Natural killer cell (primary cell): ENCODE measurements around the gene SOBP. TPM values are rescaled to one million over a fixed set of nuclear protein-coding genes. Genes with fewer than 3 reads are reported as not detected.

Experiments
- ATAC-seq, 3 donors: fragments of 150-1000 bp in 2 of 3; fragments of 200-7000 bp in 1 of 3; cut with Tn5 transposase; 1 replicate in 1 of 3; 2 replicates in 2 of 3; pipeline ENCODE4 v1.10.0; 2021; ENCODE audit warnings: mild to moderate bottlenecking in 2 of 3, moderate library complexity in 2 of 3
- DNase-seq, 2 donors: peaks; one replicate each; pipeline versions ENCODE4 v3.0.0 to v3.0.0-alpha.2; 2013 to 2021; ENCODE audit warnings: mixed read lengths in 1 of 2
- H3K27ac ChIP-seq: one replicate; pipeline ENCODE4 v1.5.1; 2013; ENCODE audit warnings: mild to moderate bottlenecking, low read length
- H3K27me3 ChIP-seq: one replicate; pipeline ENCODE4 v1.6.1; 2013; ENCODE audit warnings: low read length; ENCODE audit not compliant: control insufficient read depth, insufficient read depth
- H3K36me3 ChIP-seq: one replicate; pipeline ENCODE4 v1.6.1; 2013; ENCODE audit warnings: low read length; ENCODE audit not compliant: control insufficient read depth, insufficient read depth
- H3K4me1 ChIP-seq: one replicate; pipeline ENCODE4 v1.6.1; 2013; ENCODE audit warnings: low read length; ENCODE audit not compliant: control insufficient read depth, insufficient read depth
- H3K4me3 ChIP-seq: one replicate; pipeline ENCODE4 v1.5.1; 2013; ENCODE audit warnings: low read length
- H3K9me3 ChIP-seq: one replicate; pipeline ENCODE4 v1.6.1; 2013; ENCODE audit warnings: low read length; ENCODE audit not compliant: control insufficient read depth, insufficient read depth
- H3K27ac Mint-ChIP-seq, 2 donors: one replicate each; pipeline ENCODE4 v1.8.0; 2022; ENCODE audit warnings: mild to moderate bottlenecking in 2 of 2, mixed read lengths in 2 of 2, moderate library complexity in 1 of 2
- H3K27me3 Mint-ChIP-seq, 2 donors: one replicate each; pipeline ENCODE4 v1.8.0; 2022; ENCODE audit warnings: low read depth in 2 of 2, mixed read lengths in 2 of 2
- H3K36me3 Mint-ChIP-seq: one replicate; pipeline ENCODE4 v1.8.0; 2022; ENCODE audit warnings: mixed read lengths
- H3K4me1 Mint-ChIP-seq, 2 donors: one replicate each; pipeline ENCODE4 v1.8.0; 2022; ENCODE audit warnings: mixed read lengths in 2 of 2
- H3K4me3 Mint-ChIP-seq: one replicate; pipeline ENCODE4 v1.8.0; 2022; ENCODE audit warnings: mild to moderate bottlenecking, moderate library complexity, mixed read lengths
- H3K9me3 Mint-ChIP-seq, 2 donors: one replicate each; pipeline ENCODE4 v1.8.0; 2022; ENCODE audit warnings: mixed read lengths in 2 of 2
- WGBS: methylation state at CpG from one replicate; pipeline ENCODE4 v1.1.7; 2013; ENCODE audit warnings: missing lambda C conversion rate; ENCODE audit not compliant: insufficient coverage; 5-methylcytosine and 5-hydroxymethylcytosine counted together
- intact Hi-C: fragments of 100-400 bp; cut with micrococcal nuclease; formaldehyde crosslinking; loops from one replicate; pipeline ENCODE4 v1.14.2; 2022
- total RNA-seq, 4 donors: library from RNA; stranded (reverse); fragments of 120-200 nt in 1 of 4; gene quantifications; one replicate each; pipeline versions ENCODE4 v1.2.3 to v1.2.4, GENCODE V29; 2013 to 2022
- TF ChIP-seq, protein P1 (sequence below): fragments of 200-600 bp; IDR thresholded peaks from one replicate; pipeline ENCODE4 v1.8.0; 2022; ENCODE audit warnings: antibody characterized with exemption

Gene SOBP
- total RNA-seq, 3 donors from 2014 or later (not counting 1 experiment from before 2014, with no cell fraction given), result 0.16 TPM; not detected in 1

DNA sequence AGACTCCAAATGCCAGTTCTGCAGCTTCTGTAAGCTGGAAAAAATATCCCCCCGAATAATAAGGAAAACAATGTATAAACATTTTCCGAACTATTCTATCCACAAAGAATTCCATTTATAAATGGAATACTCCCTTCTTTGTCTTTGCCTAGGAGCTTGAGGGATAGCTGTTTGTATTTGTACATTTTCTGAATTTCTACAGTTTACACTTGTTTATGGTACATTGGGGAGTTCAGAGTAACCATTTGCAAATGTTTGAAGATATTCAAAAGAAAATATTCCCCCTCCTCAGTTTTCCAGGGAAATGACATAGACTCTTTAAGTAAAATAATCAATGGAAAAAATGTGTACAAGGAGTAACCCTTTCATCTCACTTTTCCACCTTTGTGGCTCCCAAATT is 149.6 kb downstream of the SOBP start:
- H3K36me3 Mint-ChIP-seq, result no peaks in the 10 kb centered on the region
- TF ChIP-seq, protein P1, sequence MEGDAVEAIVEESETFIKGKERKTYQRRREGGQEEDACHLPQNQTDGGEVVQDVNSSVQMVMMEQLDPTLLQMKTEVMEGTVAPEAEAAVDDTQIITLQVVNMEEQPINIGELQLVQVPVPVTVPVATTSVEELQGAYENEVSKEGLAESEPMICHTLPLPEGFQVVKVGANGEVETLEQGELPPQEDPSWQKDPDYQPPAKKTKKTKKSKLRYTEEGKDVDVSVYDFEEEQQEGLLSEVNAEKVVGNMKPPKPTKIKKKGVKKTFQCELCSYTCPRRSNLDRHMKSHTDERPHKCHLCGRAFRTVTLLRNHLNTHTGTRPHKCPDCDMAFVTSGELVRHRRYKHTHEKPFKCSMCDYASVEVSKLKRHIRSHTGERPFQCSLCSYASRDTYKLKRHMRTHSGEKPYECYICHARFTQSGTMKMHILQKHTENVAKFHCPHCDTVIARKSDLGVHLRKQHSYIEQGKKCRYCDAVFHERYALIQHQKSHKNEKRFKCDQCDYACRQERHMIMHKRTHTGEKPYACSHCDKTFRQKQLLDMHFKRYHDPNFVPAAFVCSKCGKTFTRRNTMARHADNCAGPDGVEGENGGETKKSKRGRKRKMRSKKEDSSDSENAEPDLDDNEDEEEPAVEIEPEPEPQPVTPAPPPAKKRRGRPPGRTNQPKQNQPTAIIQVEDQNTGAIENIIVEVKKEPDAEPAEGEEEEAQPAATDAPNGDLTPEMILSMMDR, result no peak
- no CpG with 5 or more reads among the region's 2 CpGs for WGBS
- Histone ChIP-seq H3K36me3 (no peaks in the 10 kb centered on the region), H3K4me1 (peaks cover 3% of the 10 kb centered on the region), H3K27me3 (peaks cover 10% of the 10 kb centered on the region), H3K4me3 (no peak overlapping the region), H3K9me3 (no peaks in the 10 kb centered on the region), H3K27ac (no peak overlapping the region)
- no peaks in the 10 kb centered on the region for H3K4me1 Mint-ChIP-seq
- DNase-seq, result no peak
- intact Hi-C loops, result no loop called here
- no peak overlapping the region for H3K4me3 Mint-ChIP-seq
- H3K9me3 Mint-ChIP-seq, result no peaks in the 10 kb centered on the region
- ATAC-seq, result no peak
- H3K27ac Mint-ChIP-seq, result no peak overlapping the region
- H3K27me3 Mint-ChIP-seq, result peaks cover 37 to 65% of the 10 kb centered on the region in 2 donors

DNA sequence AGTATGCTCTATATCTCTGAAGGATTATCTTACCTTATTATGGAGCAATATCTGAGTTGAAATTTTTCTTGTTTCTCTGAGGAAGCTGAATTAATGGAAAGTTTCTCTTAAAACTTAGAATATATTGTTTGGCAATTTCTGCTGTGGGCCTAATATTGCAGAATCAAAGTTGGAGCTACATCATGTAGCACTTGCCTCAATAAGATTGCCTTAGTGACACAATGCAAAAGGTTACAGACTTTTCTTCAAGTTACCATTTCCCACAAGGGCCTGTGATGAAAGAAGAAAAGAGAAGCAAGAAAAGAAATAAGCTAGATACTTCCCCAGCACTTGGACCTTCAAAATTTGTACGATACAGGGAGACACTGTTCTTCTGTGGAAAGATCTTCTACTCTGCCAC is 151.2 kb downstream of the SOBP start:
- H3K36me3 Mint-ChIP-seq, result no peaks in the 10 kb centered on the region
- H3K9me3 Mint-ChIP-seq, result no peaks in the 10 kb centered on the region
- Histone ChIP-seq H3K4me1 (no peaks in the 10 kb centered on the region), H3K4me3 (no peak overlapping the region), H3K27me3 (peaks cover 4% of the 10 kb centered on the region), H3K36me3 (no peaks in the 10 kb centered on the region), H3K9me3 (no peaks in the 10 kb centered on the region), H3K27ac (no peak overlapping the region)
- intact Hi-C loops, result no loop called here
- ATAC-seq (no peak), DNase-seq (no peak)
- TF ChIP-seq, protein P1, result no peak
- H3K27me3 Mint-ChIP-seq, result peaks cover 36 to 64% of the 10 kb centered on the region in 2 donors
- H3K4me3 Mint-ChIP-seq, result no peak overlapping the region
- WGBS, result 73% methylated on average over 1 of the region's 1 CpG
- no peaks in the 10 kb centered on the region for H3K4me1 Mint-ChIP-seq
- no peak overlapping the region for H3K27ac Mint-ChIP-seq

DNA sequence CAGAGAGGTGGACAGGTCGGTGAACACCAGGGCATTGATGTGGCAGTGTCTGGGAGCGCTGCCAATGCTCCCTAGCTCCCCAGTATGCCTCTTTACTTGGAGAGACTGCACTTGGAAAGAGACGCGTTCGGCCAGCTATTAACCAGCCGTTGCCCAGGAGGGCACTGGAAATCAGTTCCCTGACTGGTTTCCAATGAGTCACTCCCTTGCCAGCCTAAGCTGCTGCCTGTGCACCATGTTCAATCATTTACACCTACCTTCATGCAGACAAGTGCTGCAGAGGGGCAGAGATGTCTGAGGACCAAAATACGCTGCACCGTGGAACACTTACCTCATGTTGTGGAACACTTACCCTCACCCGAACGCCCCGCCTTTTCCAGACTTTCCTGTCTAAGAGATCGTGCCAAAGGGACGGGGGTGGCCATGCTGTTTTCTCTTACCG is 151.6 kb downstream of the SOBP start:
- TF ChIP-seq, protein P1, result no peak
- no peak overlapping the region for H3K4me3 ChIP-seq
- H3K9me3 Mint-ChIP-seq, result no peaks in the 10 kb centered on the region
- H3K4me1 ChIP-seq, result no peaks in the 10 kb centered on the region
- intact Hi-C loops, result no loop called here
- H3K4me3 Mint-ChIP-seq, result no peak overlapping the region
- H3K4me1 Mint-ChIP-seq, result no peaks in the 10 kb centered on the region
- H3K27ac Mint-ChIP-seq, result no peak overlapping the region
- H3K36me3 Mint-ChIP-seq, result no peaks in the 10 kb centered on the region
- H3K36me3 ChIP-seq, result no peaks in the 10 kb centered on the region
- DNase-seq (no peak), ATAC-seq (no peak)
- peaks cover 1% of the 10 kb centered on the region for H3K27me3 ChIP-seq
- H3K27ac ChIP-seq, result no peak overlapping the region
- 93% methylated on average over 14 of the region's 14 CpGs for WGBS
- H3K27me3 Mint-ChIP-seq, result peaks cover 32 to 59% of the 10 kb centered on the region in 2 donors
- no peaks in the 10 kb centered on the region for H3K9me3 ChIP-seq
